ENCODE measurements around the gene ATF7.

Gene ATF7

DNA sequence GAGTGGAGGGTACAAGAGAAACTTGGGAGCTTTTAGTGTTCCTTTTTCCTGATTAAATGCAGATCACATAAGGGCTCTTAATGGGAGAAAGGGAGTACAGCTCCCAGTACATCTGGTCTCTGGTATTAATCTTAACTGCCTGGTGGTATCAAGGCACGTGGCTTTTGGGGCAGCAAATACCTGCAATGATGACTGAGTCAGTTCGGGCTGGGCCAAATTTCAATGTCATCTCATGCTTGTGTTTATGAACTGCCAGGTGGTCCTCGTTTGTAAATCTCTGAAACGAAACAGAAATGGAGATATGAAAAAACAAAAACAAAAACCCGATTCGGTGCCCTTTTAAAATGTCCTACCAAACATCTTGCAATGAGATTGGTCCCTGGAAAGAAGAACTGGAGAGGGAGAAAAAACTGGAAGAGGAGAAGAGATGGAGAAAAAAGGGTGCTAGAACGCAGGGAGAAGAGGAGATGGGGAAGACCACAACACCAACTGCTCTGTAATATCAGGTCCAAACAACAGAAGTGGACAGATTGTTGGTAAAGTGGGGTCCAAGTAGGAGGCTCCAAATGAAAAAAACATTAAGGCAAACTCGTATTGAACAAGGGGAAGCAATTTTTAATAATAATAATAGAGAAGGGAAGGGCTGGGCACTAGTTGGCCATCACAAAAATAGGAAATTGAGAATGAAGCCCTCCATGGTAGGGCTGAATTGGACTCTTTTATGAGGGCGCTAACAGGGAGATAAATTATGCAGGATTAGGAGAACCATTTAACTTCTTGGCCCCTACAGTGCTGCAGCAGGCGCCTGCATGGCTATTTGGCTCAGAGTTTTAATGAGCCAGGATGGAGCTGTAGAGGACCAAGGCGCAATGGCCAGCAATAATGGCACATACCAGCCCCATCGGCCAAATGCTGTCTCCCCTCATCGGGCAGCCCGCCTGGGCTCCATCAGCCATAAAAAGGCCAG is 73.5 kb downstream of the ATF7 start (continued):
- TF ChIP-seq FEZF1 (tag by site-specific recombination; IDR thresholded peaks at IDR 0.05): peak; percentile 82
- TF ChIP-seq ZNF48 (tag by site-specific recombination; IDR thresholded peaks at IDR 0.05): no peak
- 0 out of 2 replicates have a peak, but pooled peaks have one; percentile 15 for TF ChIP-seq OSR2 (tag by site-specific recombination; IDR thresholded peaks at IDR 0.05)
- no peak for TF ChIP-seq KLF16 (tag by site-specific recombination; IDR thresholded peaks at IDR 0.05)
- TF ChIP-seq ZBTB8A (tag by site-specific recombination; IDR thresholded peaks at IDR 0.05): peak; percentile 60
- TF ChIP-seq, protein P1, sequence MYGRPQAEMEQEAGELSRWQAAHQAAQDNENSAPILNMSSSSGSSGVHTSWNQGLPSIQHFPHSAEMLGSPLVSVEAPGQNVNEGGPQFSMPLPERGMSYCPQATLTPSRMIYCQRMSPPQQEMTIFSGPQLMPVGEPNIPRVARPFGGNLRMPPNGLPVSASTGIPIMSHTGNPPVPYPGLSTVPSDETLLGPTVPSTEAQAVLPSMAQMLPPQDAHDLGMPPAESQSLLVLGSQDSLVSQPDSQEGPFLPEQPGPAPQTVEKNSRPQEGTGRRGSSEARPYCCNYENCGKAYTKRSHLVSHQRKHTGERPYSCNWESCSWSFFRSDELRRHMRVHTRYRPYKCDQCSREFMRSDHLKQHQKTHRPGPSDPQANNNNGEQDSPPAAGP (tag by site-specific recombination; IDR thresholded peaks at IDR 0.05): no peak
- no peak for TF ChIP-seq SP7 (tag by site-specific recombination; IDR thresholded peaks at IDR 0.05)
- TF ChIP-seq, protein P2, sequence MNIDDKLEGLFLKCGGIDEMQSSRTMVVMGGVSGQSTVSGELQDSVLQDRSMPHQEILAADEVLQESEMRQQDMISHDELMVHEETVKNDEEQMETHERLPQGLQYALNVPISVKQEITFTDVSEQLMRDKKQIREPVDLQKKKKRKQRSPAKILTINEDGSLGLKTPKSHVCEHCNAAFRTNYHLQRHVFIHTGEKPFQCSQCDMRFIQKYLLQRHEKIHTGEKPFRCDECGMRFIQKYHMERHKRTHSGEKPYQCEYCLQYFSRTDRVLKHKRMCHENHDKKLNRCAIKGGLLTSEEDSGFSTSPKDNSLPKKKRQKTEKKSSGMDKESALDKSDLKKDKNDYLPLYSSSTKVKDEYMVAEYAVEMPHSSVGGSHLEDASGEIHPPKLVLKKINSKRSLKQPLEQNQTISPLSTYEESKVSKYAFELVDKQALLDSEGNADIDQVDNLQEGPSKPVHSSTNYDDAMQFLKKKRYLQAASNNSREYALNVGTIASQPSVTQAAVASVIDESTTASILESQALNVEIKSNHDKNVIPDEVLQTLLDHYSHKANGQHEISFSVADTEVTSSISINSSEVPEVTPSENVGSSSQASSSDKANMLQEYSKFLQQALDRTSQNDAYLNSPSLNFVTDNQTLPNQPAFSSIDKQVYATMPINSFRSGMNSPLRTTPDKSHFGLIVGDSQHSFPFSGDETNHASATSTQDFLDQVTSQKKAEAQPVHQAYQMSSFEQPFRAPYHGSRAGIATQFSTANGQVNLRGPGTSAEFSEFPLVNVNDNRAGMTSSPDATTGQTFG (tag by site-specific recombination; IDR thresholded peaks at IDR 0.05; ENCODE audit: borderline replicate concordance): no peak
- no peak for TF ChIP-seq ZNF214 (tag by site-specific recombination; IDR thresholded peaks at IDR 0.05; ENCODE audit: borderline replicate concordance)
- TF ChIP-seq ZNF174 (tag by site-specific recombination; IDR thresholded peaks at IDR 0.05): no peak
- TF ChIP-seq ZNF121 (tag by site-specific recombination; IDR thresholded peaks at IDR 0.05): peak; percentile 12; the same call in 1 of the 2 replicates
- TF ChIP-seq ZSCAN30 (tag by site-specific recombination; IDR thresholded peaks at IDR 0.05): peak; percentile 63; the same call in 1 of the 2 replicates
- TF ChIP-seq, protein P3, sequence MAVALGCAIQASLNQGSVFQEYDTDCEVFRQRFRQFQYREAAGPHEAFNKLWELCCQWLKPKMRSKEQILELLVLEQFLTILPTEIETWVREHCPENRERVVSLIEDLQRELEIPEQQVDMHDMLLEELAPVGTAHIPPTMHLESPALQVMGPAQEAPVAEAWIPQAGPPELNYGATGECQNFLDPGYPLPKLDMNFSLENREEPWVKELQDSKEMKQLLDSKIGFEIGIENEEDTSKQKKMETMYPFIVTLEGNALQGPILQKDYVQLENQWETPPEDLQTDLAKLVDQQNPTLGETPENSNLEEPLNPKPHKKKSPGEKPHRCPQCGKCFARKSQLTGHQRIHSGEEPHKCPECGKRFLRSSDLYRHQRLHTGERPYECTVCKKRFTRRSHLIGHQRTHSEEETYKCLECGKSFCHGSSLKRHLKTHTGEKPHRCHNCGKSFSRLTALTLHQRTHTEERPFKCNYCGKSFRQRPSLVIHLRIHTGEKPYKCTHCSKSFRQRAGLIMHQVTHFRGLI (tag by site-specific recombination; IDR thresholded peaks at IDR 0.05): peak; percentile 81
- no peak for TF ChIP-seq ZNF211 (tag by site-specific recombination; IDR thresholded peaks at IDR 0.05; ENCODE audit: low read depth)

DNA sequence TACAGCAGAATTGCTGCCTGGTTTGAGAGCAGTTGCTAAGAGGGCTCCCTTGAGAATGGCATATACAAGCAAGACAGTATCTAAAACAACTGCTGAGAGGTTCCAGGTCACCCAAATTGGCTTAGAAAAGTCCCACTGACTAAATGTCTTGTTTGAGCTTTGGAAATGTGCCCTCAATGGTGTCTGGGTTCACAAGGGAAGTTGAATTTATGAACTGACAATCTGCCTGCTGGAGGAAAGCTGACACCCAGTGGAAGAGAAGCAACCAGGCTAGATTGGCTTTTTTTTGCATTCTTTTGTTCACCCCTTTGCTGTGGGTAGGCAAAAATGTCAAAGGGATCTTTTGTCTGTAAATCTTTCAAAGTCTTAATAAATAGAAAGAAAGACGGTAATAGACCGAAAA is 74.3 kb downstream of the ATF7 start:
- POLR2A ChIA-PET: interaction anchor here (0.5 kb wide), 1 partner anchor 131 kb away, joined by 3 read pairs; no protein-coding TSS in a partner anchor
- Histone ChIP-seq H3K36me3 (ENCODE audit: control insufficient read depth in 2 of 2, insufficient read depth in 1 of 2, low read length in 2 of 2) (peaks cover 9 to 16% of the 10 kb centered on the region in 2 experiments; a peak in 2 of 3 replicates), H3K9me3 (ENCODE audit: control insufficient read depth, insufficient read depth, low read depth, low read length) (no peaks in the 10 kb centered on the region), H3K4me3 (ENCODE audit: low read depth, low read length) (no peak overlapping the region), H3K4me1 (ENCODE audit: control insufficient read depth, insufficient read depth, low read length) (peaks cover 8% of the 10 kb centered on the region), H3K27ac (ENCODE audit: extremely low read depth, low read depth, low read length) (no peak overlapping the region)
- CTCF ChIA-PET: interaction anchor here (0.7 to 2.1 kb wide), 3 partner anchors 65 to 150 kb away, joined by 3 to 6 read pairs (median 3); partner anchors contain the start of gene ATP5MC2
- no peak for TF ChIP-seq ZNF350 (tag by site-specific recombination; IDR thresholded peaks at IDR 0.05)
- TF ChIP-seq FEZF1 (tag by site-specific recombination; IDR thresholded peaks at IDR 0.05): peak; percentile 83
- no peak for TF ChIP-seq ZNF302 (tag by site-specific recombination; IDR thresholded peaks at IDR 0.05; ENCODE audit: low read depth)
- TF ChIP-seq, protein P4, sequence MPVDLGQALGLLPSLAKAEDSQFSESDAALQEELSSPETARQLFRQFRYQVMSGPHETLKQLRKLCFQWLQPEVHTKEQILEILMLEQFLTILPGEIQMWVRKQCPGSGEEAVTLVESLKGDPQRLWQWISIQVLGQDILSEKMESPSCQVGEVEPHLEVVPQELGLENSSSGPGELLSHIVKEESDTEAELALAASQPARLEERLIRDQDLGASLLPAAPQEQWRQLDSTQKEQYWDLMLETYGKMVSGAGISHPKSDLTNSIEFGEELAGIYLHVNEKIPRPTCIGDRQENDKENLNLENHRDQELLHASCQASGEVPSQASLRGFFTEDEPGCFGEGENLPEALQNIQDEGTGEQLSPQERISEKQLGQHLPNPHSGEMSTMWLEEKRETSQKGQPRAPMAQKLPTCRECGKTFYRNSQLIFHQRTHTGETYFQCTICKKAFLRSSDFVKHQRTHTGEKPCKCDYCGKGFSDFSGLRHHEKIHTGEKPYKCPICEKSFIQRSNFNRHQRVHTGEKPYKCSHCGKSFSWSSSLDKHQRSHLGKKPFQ (tag by site-specific recombination; IDR thresholded peaks at IDR 0.05): no peak
- TF ChIP-seq, protein P5, sequence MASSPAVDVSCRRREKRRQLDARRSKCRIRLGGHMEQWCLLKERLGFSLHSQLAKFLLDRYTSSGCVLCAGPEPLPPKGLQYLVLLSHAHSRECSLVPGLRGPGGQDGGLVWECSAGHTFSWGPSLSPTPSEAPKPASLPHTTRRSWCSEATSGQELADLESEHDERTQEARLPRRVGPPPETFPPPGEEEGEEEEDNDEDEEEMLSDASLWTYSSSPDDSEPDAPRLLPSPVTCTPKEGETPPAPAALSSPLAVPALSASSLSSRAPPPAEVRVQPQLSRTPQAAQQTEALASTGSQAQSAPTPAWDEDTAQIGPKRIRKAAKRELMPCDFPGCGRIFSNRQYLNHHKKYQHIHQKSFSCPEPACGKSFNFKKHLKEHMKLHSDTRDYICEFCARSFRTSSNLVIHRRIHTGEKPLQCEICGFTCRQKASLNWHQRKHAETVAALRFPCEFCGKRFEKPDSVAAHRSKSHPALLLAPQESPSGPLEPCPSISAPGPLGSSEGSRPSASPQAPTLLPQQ (tag by site-specific recombination; IDR thresholded peaks at IDR 0.05): no peak
- TF ChIP-seq, protein P6, sequence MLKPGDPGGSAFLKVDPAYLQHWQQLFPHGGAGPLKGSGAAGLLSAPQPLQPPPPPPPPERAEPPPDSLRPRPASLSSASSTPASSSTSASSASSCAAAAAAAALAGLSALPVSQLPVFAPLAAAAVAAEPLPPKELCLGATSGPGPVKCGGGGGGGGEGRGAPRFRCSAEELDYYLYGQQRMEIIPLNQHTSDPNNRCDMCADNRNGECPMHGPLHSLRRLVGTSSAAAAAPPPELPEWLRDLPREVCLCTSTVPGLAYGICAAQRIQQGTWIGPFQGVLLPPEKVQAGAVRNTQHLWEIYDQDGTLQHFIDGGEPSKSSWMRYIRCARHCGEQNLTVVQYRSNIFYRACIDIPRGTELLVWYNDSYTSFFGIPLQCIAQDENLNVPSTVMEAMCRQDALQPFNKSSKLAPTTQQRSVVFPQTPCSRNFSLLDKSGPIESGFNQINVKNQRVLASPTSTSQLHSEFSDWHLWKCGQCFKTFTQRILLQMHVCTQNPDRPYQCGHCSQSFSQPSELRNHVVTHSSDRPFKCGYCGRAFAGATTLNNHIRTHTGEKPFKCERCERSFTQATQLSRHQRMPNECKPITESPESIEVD (tag by site-specific recombination; IDR thresholded peaks at IDR 0.05): peak; percentile 75
- TF ChIP-seq, protein P7, sequence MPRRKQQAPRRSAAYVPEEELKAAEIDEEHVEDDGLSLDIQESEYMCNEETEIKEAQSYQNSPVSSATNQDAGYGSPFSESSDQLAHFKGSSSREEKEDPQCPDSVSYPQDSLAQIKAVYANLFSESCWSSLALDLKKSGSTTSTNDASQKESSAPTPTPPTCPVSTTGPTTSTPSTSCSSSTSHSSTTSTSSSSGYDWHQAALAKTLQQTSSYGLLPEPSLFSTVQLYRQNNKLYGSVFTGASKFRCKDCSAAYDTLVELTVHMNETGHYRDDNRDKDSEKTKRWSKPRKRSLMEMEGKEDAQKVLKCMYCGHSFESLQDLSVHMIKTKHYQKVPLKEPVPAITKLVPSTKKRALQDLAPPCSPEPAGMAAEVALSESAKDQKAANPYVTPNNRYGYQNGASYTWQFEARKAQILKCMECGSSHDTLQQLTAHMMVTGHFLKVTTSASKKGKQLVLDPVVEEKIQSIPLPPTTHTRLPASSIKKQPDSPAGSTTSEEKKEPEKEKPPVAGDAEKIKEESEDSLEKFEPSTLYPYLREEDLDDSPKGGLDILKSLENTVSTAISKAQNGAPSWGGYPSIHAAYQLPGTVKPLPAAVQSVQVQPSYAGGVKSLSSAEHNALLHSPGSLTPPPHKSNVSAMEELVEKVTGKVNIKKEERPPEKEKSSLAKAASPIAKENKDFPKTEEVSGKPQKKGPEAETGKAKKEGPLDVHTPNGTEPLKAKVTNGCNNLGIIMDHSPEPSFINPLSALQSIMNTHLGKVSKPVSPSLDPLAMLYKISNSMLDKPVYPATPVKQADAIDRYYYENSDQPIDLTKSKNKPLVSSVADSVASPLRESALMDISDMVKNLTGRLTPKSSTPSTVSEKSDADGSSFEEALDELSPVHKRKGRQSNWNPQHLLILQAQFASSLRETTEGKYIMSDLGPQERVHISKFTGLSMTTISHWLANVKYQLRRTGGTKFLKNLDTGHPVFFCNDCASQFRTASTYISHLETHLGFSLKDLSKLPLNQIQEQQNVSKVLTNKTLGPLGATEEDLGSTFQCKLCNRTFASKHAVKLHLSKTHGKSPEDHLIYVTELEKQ (tag by site-specific recombination; IDR thresholded peaks at IDR 0.05; ENCODE audit: borderline replicate concordance): no peak

All from HEK293 (cell line).